ENCODE measurements around the gene AUTS2. TPM values are rescaled to one million over a fixed set of nuclear protein-coding genes. Genes with fewer than 3 reads are reported as not detected.

Gene AUTS2
- total and polyA plus RNA-seq, 10 of the 15 experiments (the other 5 are each of a cell fraction or from before 2014, with no cell fraction given), result 6.4 to 55.6 (median 21.6) TPM

DNA sequence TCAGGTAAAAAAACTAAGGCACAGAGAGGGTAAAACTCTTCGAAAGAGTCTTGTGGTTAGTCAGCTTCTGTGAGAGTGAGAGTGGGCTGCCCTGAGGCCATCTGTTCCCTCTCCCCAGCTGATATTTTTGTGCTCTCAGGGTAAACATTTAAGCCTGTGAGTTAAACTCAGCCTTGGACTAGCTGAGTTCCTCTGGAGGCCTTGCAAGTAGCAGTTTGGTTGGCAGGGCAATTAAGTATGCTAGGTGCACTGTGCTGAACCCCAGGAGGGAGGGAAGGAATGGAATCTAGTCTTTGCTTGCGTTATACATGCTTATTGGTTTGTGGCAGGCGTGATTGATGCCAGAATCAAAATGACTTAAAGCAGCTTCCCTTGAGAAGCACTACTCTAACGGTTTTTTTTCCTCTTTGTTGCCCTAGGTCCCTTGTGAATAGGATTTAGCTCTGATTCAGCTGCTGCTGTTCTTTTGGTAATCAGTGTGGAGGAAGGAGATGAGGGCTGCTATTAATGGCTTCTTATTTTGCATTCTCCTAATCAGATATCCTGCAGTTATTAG lies 140.2 kb downstream of the AUTS2 start (continued):
- TF ChIP-seq PRDM15 (CRISPR knock-in tag; IDR thresholded peaks at IDR 0.05), result no peak
- TF ChIP-seq PML (IDR thresholded peaks at IDR 0.05; ENCODE audit: low read length), result no peak
- no peak for TF ChIP-seq CBX3 (IDR thresholded peaks at IDR 0.05; ENCODE audit: borderline replicate concordance, low read depth)
- 0 out of 2 replicates have a peak, but pooled peaks have one; percentile 62 for TF ChIP-seq ATF2 (IDR thresholded peaks at IDR 0.05; ENCODE audit: low read length)
- TF ChIP-seq, protein P1, sequence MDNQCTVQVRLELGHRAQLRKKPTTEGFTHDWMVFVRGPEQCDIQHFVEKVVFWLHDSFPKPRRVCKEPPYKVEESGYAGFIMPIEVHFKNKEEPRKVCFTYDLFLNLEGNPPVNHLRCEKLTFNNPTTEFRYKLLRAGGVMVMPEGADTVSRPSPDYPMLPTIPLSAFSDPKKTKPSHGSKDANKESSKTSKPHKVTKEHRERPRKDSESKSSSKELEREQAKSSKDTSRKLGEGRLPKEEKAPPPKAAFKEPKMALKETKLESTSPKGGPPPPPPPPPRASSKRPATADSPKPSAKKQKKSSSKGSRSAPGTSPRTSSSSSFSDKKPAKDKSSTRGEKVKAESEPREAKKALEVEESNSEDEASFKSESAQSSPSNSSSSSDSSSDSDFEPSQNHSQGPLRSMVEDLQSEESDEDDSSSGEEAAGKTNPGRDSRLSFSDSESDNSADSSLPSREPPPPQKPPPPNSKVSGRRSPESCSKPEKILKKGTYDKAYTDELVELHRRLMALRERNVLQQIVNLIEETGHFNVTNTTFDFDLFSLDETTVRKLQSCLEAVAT (IDR thresholded peaks at IDR 0.05), result no peak
- 0 out of 2 replicates have a peak, but pooled peaks have one; percentile 27 for TF ChIP-seq IRF4 (IDR thresholded peaks at IDR 0.05; ENCODE audit: low read depth, low read length)
- TF ChIP-seq E2F4 (IDR thresholded peaks at IDR 0.05; ENCODE audit: low read depth, low read length), result no peak
- TF ChIP-seq EED (IDR thresholded peaks at IDR 0.05; ENCODE audit: low read depth), result peak; percentile 64; the same call in 1 of the 2 replicates
- no peak for TF ChIP-seq RELA (IDR thresholded peaks at IDR 0.05; ENCODE audit: borderline replicate concordance, partially characterized antibody)
- no peak for TF ChIP-seq CHD1 (IDR thresholded peaks at IDR 0.05; ENCODE audit: low read depth, low read length)
- no peak for TF ChIP-seq SRF (IDR thresholded peaks at IDR 0.05; ENCODE audit: low read depth in 2 of 2, low read length in 2 of 2)
- TF ChIP-seq, protein P2, sequence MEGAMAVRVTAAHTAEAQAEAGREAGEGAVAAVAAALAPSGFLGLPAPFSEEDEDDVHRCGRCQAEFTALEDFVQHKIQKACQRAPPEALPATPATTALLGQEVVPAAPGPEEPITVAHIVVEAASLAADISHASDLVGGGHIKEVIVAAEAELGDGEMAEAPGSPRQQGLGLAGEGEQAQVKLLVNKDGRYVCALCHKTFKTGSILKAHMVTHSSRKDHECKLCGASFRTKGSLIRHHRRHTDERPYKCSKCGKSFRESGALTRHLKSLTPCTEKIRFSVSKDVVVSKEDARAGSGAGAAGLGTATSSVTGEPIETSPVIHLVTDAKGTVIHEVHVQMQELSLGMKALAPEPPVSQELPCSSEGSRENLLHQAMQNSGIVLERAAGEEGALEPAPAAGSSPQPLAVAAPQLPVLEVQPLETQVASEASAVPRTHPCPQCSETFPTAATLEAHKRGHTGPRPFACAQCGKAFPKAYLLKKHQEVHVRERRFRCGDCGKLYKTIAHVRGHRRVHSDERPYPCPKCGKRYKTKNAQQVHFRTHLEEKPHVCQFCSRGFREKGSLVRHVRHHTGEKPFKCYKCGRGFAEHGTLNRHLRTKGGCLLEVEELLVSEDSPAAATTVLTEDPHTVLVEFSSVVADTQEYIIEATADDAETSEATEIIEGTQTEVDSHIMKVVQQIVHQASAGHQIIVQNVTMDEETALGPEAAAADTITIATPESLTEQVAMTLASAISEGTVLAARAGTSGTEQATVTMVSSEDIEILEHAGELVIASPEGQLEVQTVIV (IDR thresholded peaks at IDR 0.05; ENCODE audit: borderline replicate concordance, partially characterized antibody), result no peak
- TF ChIP-seq POU2F2 (IDR thresholded peaks at IDR 0.05; ENCODE audit: borderline replicate concordance, low read depth, low read length), result peak; percentile 51; the same call in 1 of the 3 replicates
- no peak for TF ChIP-seq NFIC (IDR thresholded peaks at IDR 0.05; ENCODE audit: low read depth, low read length)
- no peak; a peak in 1 of 4 replicates for TF ChIP-seq BHLHE40 (IDR thresholded peaks at IDR 0.05; ENCODE audit: borderline replicate concordance in 1 of 2, low read depth in 2 of 2, low read length in 1 of 2)
- no peak for TF ChIP-seq SUPT20H (IDR thresholded peaks at IDR 0.05; ENCODE audit: borderline replicate concordance, control insufficient read depth, low read depth, low read length)
- 0 out of 2 replicates have a peak, but pooled peaks have one; percentile 19 for TF ChIP-seq GATAD2B (conservative IDR thresholded peaks at IDR 0.05; ENCODE audit: low read depth)
- no peak for TF ChIP-seq MTA2 (IDR thresholded peaks at IDR 0.05; ENCODE audit: low read depth)
- no peak; the same call in 1 of the 2 replicates for TF ChIP-seq DPF2 (IDR thresholded peaks at IDR 0.05)

Measured in GM12878 (cell line).